HepG2 (cell line): ENCODE data around the gene ZIK1. TPM values are rescaled to one million over a fixed set of nuclear protein-coding genes. Genes with fewer than 3 reads are reported as not detected.

ENCODE experiments used
- EZH2 ChIP-seq: conservative IDR thresholded peaks from 2 replicates; pipeline ENCODE4 v1.6.1; 2012; ENCODE audit warnings: mild to moderate bottlenecking, low read depth, low read length, moderate library complexity
- HDAC1 ChIP-seq: sonication (generic); formaldehyde crosslinking; IDR thresholded peaks from 2 replicates; pipeline ENCODE4 v1.5.1; 2020; ENCODE audit warnings: mild to moderate bottlenecking, missing genetic modification reagents
- IRX3 ChIP-seq: sonication (generic); formaldehyde crosslinking; IDR thresholded peaks from 2 replicates; pipeline ENCODE4 v1.8.1; 2023; ENCODE audit warnings: mild to moderate bottlenecking, low read depth, missing genetic modification reagents, borderline replicate concordance
- MAFK ChIP-seq, 2 experiments: IDR thresholded peaks in 1 of 2; conservative IDR thresholded peaks in 1 of 2; 2 replicates each; pipeline ENCODE4 v1.6.1; 2011; ENCODE audit warnings: improper control_type of control experiment in 2 of 2, low read length in 2 of 2
- NFYB ChIP-seq: sonication (generic); formaldehyde crosslinking; IDR thresholded peaks from 2 replicates; pipeline ENCODE4 v1.4.0; 2020; ENCODE audit warnings: missing genetic modification reagents
- NR2F6 ChIP-seq, 2 experiments: IDR thresholded peaks; 2 replicates each; pipeline ENCODE4 v1.6.1; 2016; ENCODE audit warnings: antibody characterized with exemption in 1 of 2, mild to moderate bottlenecking in 1 of 2
- PAX8 ChIP-seq: sonication (generic); formaldehyde crosslinking; IDR thresholded peaks from 2 replicates; pipeline ENCODE4 v1.8.0; 2022; ENCODE audit warnings: mild to moderate bottlenecking, missing genetic modification reagents, borderline replicate concordance
- PHF21A ChIP-seq: sonication (generic); formaldehyde crosslinking; IDR thresholded peaks from 2 replicates; pipeline ENCODE4 v1.5.0; 2020; ENCODE audit warnings: mild to moderate bottlenecking, missing genetic modification reagents
- PPARG ChIP-seq: conservative IDR thresholded peaks from 2 replicates; pipeline ENCODE4 v1.6.1; 2016; ENCODE audit warnings: missing biosample characterization, missing genetic modification reagents
- SOX13 ChIP-seq, 3 experiments: fragments of 450-650 bp in 1 of 3; sonication (generic) in 1 of 3; formaldehyde crosslinking in 1 of 3; IDR thresholded peaks in 2 of 3; conservative IDR thresholded peaks in 1 of 3; 2 replicates each; pipeline versions ENCODE4 v1.5.0 to v1.6.1; 2016 to 2020; ENCODE audit warnings: antibody characterized with exemption in 1 of 3, mild to moderate bottlenecking in 1 of 3, missing compliant biosample characterization in 1 of 3, missing genetic modification reagents in 1 of 3, moderate library complexity in 1 of 3
- ZFX ChIP-seq: sonication (generic); formaldehyde crosslinking; IDR thresholded peaks from 2 replicates; pipeline ENCODE4 v1.4.0; 2020; ENCODE audit warnings: mild to moderate bottlenecking, low read depth, missing genetic modification reagents, moderate library complexity
- ZNF225 ChIP-seq: sonication (generic); formaldehyde crosslinking; IDR thresholded peaks from 2 replicates; pipeline ENCODE4 v1.4.0; 2020; ENCODE audit warnings: mild to moderate bottlenecking, missing genetic modification reagents
- ZNF331 ChIP-seq: sonication (generic); formaldehyde crosslinking; IDR thresholded peaks from 2 replicates; pipeline ENCODE4 v1.4.0; 2020; ENCODE audit warnings: missing genetic modification reagents
- ZNF557 ChIP-seq: sonication (generic); formaldehyde crosslinking; IDR thresholded peaks from 2 replicates; pipeline ENCODE4 v1.4.0; 2020; ENCODE audit warnings: missing genetic modification reagents
- ZNF563 ChIP-seq: sonication (generic); formaldehyde crosslinking; IDR thresholded peaks from 2 replicates; pipeline ENCODE4 v1.8.0; 2022; ENCODE audit warnings: mild to moderate bottlenecking, moderate library complexity, missing genetic modification reagents
- ZNF644 ChIP-seq: IDR thresholded peaks from 2 replicates; pipeline ENCODE4 v1.6.1; 2016; ENCODE audit warnings: low read depth
- ZNF883 ChIP-seq: sonication (generic); formaldehyde crosslinking; IDR thresholded peaks from 2 replicates; pipeline ENCODE4 v1.5.1; 2020; ENCODE audit warnings: mild to moderate bottlenecking, missing genetic modification reagents; ENCODE audit errors: not compliant biosample characterization
- polyA plus RNA-seq, 8 experiments: library from polyadenylated mRNA; depleted of rRNA in 3 of 8; stranded (reverse) in 7 of 8; unstranded in 1 of 8; fragments of >200 nt; fragmentation: Illumina TruSeq in 4 of 8; extraction: Trizol in 4 of 8; gene quantifications; 2 replicates each; pipeline versions ENCODE4 v1.2.1 to v1.2.3, GENCODE V29; 2011 to 2016; ENCODE audit warnings: low read depth in 4 of 8, missing spikeins in 1 of 8, mixed read lengths in 1 of 8; ENCODE audit not compliant: insufficient read depth in 1 of 8
- total RNA-seq, 5 experiments: library from RNA; depleted of rRNA; stranded (reverse); fragments of >200 nt; fragmentation: Illumina TruSeq; extraction: Trizol; gene quantifications; 2 replicates each; pipeline ENCODE4 v1.2.3, GENCODE V29; 2016; ENCODE audit warnings: low read depth in 1 of 5
- TF ChIP-seq, protein P1 (sequence below): sonication (generic); formaldehyde crosslinking; IDR thresholded peaks from 2 replicates; pipeline ENCODE4 v1.4.0; 2020; ENCODE audit warnings: mild to moderate bottlenecking, missing genetic modification reagents, borderline replicate concordance
- TF ChIP-seq, protein P2 (sequence below): sonication (generic); formaldehyde crosslinking; IDR thresholded peaks from 2 replicates; pipeline ENCODE4 v1.5.0; 2020; ENCODE audit warnings: missing genetic modification reagents
- TF ChIP-seq, protein P3 (sequence below): sonication (generic); formaldehyde crosslinking; IDR thresholded peaks from 2 replicates; pipeline ENCODE4 v1.4.0; 2020; ENCODE audit warnings: missing genetic modification reagents, mild to moderate bottlenecking, borderline replicate concordance

ZIK1 gene
- total and polyA plus RNA-seq, 2 of the 13 experiments (the other 11 are each of a cell fraction or from before 2014, with no cell fraction given), result 2.1 to 7.2 TPM

DNA sequence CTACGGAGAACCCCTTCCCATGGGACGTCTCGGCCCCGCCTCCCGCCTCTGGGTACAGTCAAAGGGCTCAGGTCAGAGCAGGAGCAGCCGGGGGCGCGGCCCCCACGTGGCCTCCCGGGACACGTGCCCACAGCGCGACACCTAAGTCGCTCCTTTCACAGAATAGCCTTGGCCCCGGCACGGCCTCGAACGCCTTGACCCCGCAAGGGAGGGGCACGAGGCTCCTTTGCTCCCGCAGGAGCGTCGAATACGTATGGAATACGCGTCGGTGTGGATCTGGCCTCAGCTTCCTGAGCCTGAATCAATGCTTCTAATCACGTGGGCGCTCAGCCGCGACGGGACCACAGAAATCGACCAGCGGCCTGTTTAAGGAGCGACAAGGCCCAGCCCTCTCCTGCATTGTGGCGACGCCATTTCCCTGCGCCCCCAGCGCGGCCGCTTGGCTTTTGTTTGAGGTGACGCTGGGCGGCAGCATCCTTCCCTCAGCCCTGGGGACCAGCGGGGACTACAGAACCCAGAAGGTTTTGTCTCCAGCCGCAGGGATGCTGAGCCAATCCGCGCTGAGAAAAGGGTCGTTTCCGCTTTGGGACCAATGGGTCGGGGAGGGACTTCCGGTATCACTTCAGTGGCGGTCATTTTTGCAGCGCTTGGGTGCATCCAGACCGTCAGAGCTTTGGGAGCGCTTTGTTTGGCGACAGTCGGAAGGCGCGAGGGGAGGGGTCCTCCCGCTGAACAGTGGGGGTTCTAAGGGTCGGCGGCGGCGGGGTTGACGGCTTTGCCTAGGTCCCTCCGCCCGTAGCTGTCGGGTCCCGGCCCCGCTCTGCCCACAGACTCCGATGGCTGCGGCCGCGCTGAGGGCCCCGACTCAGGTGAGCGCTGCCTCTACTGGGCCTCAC, at the start of gene ZIK1 (continued):
- TF ChIP-seq, protein P1, sequence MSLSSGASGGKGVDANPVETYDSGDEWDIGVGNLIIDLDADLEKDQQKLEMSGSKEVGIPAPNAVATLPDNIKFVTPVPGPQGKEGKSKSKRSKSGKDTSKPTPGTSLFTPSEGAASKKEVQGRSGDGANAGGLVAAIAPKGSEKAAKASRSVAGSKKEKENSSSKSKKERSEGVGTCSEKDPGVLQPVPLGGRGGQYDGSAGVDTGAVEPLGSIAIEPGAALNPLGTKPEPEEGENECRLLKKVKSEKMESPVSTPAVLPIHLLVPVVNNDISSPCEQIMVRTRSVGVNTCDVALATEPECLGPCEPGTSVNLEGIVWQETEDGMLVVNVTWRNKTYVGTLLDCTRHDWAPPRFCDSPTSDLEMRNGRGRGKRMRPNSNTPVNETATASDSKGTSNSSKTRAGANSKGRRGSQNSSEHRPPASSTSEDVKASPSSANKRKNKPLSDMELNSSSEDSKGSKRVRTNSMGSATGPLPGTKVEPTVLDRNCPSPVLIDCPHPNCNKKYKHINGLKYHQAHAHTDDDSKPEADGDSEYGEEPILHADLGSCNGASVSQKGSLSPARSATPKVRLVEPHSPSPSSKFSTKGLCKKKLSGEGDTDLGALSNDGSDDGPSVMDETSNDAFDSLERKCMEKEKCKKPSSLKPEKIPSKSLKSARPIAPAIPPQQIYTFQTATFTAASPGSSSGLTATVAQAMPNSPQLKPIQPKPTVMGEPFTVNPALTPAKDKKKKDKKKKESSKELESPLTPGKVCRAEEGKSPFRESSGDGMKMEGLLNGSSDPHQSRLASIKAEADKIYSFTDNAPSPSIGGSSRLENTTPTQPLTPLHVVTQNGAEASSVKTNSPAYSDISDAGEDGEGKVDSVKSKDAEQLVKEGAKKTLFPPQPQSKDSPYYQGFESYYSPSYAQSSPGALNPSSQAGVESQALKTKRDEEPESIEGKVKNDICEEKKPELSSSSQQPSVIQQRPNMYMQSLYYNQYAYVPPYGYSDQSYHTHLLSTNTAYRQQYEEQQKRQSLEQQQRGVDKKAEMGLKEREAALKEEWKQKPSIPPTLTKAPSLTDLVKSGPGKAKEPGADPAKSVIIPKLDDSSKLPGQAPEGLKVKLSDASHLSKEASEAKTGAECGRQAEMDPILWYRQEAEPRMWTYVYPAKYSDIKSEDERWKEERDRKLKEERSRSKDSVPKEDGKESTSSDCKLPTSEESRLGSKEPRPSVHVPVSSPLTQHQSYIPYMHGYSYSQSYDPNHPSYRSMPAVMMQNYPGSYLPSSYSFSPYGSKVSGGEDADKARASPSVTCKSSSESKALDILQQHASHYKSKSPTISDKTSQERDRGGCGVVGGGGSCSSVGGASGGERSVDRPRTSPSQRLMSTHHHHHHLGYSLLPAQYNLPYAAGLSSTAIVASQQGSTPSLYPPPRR, result no peak
- no peak for TF ChIP-seq IRX3
- no peak for TF ChIP-seq PAX8 (CRISPR knock-in tag)
- TF ChIP-seq ZNF644 (CRISPR knock-in tag), result no peak
- no peak for TF ChIP-seq PPARG (CRISPR knock-in tag)
- peak; percentile 25; the same call in 1 of the 2 replicates for TF ChIP-seq HDAC1 (CRISPR knock-in tag)
- TF ChIP-seq, protein P2, sequence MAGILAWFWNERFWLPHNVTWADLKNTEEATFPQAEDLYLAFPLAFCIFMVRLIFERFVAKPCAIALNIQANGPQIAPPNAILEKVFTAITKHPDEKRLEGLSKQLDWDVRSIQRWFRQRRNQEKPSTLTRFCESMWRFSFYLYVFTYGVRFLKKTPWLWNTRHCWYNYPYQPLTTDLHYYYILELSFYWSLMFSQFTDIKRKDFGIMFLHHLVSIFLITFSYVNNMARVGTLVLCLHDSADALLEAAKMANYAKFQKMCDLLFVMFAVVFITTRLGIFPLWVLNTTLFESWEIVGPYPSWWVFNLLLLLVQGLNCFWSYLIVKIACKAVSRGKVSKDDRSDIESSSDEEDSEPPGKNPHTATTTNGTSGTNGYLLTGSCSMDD (CRISPR knock-in tag), result no peak
- TF ChIP-seq MAFK (conservative IDR thresholded peaks at IDR 0.05 in 1 of 2, IDR thresholded peaks at IDR 0.05 in 1 of 2; ENCODE audit: low read length in 2 of 2), result no peak
- TF ChIP-seq ZNF563 (CRISPR knock-in tag), result no peak
- TF ChIP-seq SOX13 (IDR thresholded peaks at IDR 0.05), result no peak
- TF ChIP-seq SOX13 (CRISPR knock-in tag; conservative IDR thresholded peaks at IDR 0.05 in 1 of 2, IDR thresholded peaks at IDR 0.05 in 1 of 2), result no peak
- TF ChIP-seq, protein P3, sequence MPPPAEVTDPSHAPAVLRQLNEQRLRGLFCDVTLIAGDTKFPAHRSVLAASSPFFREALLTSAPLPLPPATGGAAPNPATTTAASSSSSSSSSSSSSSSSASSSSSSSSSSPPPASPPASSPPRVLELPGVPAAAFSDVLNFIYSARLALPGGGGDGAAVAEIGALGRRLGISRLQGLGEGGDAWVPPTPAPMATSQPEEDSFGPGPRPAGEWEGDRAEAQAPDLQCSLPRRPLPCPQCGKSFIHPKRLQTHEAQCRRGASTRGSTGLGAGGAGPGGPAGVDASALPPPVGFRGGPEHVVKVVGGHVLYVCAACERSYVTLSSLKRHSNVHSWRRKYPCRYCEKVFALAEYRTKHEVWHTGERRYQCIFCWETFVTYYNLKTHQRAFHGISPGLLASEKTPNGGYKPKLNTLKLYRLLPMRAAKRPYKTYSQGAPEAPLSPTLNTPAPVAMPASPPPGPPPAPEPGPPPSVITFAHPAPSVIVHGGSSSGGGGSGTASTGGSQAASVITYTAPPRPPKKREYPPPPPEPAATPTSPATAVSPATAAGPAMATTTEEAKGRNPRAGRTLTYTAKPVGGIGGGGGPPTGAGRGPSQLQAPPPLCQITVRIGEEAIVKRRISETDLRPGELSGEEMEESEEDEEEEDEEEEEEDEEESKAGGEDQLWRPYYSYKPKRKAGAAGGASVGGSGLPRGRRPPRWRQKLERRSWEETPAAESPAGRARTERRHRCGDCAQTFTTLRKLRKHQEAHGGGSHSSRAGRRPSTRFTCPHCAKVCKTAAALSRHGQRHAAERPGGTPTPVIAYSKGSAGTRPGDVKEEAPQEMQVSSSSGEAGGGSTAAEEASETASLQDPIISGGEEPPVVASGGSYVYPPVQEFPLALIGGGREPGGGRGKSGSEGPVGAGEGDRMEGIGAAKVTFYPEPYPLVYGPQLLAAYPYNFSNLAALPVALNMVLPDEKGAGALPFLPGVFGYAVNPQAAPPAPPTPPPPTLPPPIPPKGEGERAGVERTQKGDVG, result no peak
- no peak for TF ChIP-seq PHF21A (CRISPR knock-in tag)
- TF ChIP-seq ZNF331, result no peak
- no peak for TF ChIP-seq ZNF225 (CRISPR knock-in tag)
- no peak for TF ChIP-seq EZH2
- no peak for TF ChIP-seq NR2F6 (IDR thresholded peaks at IDR 0.05)
- no peak for TF ChIP-seq NR2F6 (CRISPR knock-in tag; IDR thresholded peaks at IDR 0.05)
- peak; percentile 47 for TF ChIP-seq ZNF883 (CRISPR knock-in tag)
- peak; percentile 62 for TF ChIP-seq ZFX (CRISPR knock-in tag)
- TF ChIP-seq NFYB (CRISPR knock-in tag), result peak; percentile 83
- TF ChIP-seq ZNF557 (CRISPR knock-in tag), result no peak
